ENCODE measurements around the gene ARHGAP24.
"Not testable (repeated sequence)": the region's sequence is repeated elsewhere in the genome, so short reads cannot be mapped to it uniquely, and the experiment has no call there.

ARHGAP24 gene

DNA sequence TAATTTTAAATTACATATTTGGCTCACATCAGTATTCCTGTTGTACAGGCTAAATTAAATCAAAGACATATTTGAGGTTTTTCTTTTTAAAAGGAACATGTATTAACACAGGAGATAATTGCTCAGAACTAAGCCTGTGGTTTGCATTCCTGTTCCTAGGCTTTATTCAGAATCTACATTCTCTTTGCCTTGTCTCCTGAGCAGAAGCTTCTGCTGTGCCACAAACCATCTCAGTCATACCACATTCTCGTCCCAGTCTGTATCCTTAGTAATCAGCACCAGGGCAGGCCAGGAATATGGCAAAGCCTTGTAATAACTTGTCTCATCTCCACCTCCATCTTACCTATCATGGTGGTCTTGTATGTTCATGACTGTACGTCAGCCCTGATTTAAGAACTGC is 162.8 kb downstream of the ARHGAP24 start:
- intact Hi-C loops (cut with DNase I), result no loop called here

DNA sequence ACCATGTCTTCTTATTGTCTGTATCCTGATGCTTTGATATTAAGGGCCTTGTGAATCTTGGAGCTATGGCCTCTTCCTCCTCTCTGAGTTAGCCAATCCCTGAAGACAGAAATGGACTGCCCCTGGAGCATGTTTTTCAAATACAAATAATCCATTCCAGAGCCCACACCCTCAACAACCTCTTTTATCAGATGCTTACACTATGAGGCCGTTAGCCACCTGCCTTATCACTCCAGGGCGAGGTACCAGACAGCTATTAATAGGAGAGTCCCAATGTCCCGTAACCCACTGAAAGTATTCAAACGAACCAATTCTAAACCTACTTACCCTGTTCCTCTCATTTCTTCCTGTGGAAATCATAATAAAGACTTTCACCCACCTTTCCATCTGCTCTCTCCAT is 165.0 kb downstream of the ARHGAP24 start:
- intact Hi-C loops (cut with DNase I), result no loop called here
- DNase-seq, result no peak

More for the DNA sequence above, 162.8 kb downstream of the ARHGAP24 start:
- DNase-seq, result no peak

DNA sequence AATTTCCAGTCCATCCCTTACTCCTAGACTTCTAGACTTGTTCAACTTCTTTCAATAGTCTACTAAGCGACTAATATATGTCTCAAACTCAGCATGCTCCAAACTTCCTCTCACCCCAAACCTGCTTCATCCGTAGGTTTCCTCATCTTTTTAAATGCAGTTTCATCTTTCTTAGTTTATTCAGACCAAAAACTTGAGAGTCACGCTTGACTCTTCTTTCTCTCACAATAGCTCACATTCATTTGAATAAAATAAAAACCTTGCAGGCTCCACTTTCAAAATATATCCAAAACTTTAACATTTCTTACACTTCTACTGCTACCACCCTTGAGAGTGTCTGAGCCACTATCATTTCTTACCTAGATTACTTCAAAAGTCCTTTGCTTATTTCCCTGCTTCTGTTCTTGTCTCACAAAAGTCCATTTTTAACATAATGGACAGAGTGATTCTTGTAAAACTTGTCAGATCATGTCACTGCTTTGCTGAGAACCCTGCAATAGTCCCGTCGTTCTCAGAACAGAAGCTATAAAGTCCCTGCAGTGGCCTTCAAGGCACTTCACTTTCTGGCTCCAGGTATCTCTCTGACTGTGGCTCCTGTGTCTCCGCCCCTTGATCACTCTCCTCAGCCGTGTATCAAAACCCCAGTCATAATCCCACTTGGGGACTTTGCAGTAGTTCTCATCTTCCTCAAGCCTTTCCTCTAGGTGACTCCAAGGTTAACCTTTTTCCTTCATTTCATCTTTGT is 167.6 kb downstream of the ARHGAP24 start:
- DNase-seq, result no peak
- intact Hi-C loops (cut with DNase I), result no loop called here

DNA sequence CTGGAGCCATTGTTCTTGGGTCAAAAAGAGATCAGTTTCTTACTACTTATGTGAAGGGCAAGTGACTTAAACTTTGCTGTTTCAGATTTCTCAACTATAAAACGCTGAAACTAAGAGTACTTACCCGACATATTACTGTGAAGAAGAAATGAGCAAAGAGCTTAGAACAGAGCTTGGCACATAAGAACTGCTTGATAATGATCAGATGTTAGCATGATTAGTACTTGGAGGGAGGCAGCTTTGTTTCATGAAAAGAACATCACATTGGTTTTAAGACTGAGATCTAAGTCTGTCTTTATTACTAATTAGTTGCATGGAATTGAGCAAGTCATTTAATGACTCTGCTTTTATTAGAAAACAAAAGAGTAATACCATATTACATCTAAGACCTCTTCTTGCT is 169.1 kb downstream of the ARHGAP24 start:
- DNase-seq, result no peak
- intact Hi-C loops (cut with DNase I), result no loop called here

DNA sequence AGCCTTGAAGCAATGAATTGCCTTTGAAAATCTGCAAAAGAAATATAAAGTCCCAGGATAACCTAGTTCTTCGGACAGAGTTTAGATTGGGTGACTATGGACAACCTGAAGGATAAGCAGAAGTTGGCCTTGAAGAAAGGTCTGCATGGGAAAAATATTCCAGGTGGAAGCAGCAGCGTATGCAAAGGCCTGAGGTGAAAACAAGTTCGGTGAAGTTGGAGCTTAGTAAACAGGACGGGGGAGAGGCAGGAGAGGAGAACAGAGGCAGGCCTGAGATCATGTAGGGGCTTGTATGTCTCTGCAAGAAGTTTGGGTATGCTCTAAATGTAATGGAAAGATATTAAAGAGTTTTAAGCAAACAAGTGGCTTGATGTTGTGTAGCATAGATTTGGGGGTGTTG is 176.0 kb downstream of the ARHGAP24 start:
- intact Hi-C loops (cut with DNase I), result no loop called here

DNA sequence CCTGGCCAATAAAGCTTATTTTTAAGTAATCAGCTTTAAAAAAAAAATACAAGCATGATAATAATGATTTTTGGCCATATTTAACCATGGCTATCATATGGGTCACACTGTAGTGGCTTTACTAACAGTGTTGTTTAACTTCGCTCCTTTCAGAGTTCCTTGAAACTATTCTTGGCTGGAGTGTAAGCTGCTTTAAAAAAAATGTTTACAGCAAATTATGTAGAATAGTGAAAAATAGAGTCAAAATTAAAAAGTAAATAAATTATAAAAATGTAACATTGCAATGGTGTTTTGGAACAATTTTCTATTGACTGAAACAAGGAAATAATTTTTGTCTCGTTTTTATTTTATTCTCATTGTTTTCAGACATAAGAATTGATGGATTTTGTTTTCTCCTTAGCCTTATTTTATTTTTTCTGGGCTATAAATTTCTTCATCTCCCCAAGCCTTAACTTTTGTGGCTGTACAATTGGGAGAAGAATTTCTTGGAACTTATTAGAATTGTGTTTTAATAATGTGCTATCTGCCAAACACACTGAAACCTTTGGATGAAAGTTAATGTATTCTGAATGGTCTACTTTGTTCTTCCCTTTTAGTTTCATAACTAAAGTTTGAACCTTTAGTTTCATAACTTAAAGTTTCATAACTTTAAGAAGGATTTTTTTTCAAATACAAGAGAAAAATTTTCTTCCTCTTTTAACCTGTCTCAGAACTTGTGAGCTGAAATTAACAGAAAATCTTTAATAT is 182.0 kb downstream of the ARHGAP24 start:
- DNase-seq, result no peak
- intact Hi-C loops (cut with DNase I), result no loop called here

More for the DNA sequence above, 176.0 kb downstream of the ARHGAP24 start:
- no peak for DNase-seq

DNA sequence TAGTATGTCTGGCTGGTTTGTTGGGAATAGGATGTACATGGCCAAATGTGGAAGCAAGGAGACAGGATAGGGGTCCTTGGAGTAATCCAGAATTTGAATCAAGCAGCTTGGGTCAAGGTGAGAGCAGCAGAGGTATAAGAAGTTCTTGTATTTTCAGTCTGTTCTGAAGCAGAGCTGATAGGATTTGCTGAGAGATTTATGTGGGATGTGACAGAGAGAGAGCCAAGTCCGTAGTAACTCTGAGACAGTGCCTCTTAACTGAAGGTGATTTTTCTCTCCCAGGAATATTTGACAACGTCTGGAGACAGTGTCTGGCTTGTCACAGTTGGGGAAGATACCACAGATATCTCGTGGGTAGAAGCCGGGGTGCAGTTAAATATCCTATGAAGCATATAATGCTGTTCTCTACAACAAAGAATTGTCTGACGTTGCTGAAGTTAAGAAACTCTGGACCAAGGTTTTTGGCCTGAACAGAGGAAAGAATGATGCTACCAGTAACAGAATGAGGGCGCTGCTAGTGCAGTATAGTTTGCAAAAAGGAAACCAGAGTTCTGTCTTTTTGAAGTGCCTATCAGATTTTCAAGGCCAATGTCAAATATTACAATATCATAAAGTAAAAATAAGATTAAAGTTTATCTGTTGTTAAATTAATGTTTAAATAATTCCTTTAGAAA is 184.0 kb downstream of the ARHGAP24 start:
- intact Hi-C loops (cut with DNase I), result no loop called here
- DNase-seq, result no peak

DNA sequence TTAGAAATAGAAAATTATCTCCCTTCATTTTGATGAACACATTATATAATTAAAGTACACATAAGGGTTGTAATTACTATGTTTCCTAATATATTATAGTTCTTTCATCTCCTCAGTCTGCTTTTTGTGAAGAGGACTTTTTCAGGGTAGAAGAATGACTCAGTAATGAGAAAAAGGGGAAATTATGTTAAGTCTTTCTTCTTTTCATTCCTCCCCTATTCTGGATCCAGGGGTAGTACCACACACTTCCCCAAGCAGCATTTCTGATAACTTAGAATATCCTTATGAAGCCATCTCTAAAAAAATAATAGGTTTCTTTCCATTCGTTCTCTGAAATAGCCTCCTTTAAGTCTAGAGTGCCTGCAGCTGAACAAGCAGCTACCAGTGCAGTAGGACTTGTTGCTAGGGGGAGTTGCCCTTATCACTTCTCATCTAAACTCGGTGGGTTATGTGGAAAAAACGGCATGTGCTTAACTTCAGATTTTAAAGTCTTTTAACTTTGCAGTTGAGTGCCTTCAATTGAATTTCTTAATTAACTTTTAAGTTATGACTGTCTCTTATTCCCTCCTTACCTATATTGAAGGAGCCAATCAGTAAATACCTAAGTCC is 184.8 kb downstream of the ARHGAP24 start:
- DNase-seq, result no peak
- intact Hi-C loops (cut with DNase I), result no loop called here

DNA sequence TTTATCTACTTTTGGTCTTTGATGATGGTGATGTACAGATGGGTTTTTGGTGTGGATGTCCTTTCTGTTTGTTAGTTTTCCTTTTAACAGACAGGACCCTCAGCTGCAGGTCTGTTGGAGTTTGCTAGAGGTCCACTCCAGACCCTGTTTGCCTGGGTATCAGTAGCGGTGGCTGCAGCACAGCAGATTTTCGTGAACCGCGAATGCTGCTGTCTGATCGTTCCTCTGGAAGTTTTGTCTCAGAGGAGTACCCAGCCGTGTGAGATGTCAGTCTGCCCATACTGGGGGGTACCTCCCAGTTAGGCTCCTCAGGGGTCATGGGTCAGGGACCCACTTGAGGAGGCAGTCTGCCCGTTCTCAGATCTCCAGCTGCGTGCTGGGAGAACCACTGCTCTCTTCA is 191.7 kb downstream of the ARHGAP24 start:
- DNase-seq; intact Hi-C loops (cut with DNase I): not testable (repeated sequence)

DNA sequence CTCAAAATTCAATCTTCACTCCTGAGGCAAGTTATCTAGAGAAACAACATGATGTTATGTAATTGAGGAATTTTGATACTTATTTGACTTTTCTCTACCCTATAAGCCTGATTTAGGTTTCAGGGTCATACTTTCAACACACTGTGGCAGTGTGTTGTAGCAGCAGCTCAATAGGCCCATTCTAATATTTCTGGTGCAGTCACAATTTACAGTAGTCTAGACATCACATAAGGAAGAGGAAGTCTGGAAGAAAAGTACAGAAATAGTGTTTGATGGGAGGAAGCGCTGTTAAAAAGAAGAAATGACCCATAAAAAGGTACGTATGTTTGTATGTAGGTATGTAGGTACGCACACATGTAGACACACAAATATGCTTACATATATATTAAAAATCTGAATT is 194.3 kb downstream of the ARHGAP24 start:
- no peak for DNase-seq
- intact Hi-C loops (cut with DNase I), result no loop called here

DNA sequence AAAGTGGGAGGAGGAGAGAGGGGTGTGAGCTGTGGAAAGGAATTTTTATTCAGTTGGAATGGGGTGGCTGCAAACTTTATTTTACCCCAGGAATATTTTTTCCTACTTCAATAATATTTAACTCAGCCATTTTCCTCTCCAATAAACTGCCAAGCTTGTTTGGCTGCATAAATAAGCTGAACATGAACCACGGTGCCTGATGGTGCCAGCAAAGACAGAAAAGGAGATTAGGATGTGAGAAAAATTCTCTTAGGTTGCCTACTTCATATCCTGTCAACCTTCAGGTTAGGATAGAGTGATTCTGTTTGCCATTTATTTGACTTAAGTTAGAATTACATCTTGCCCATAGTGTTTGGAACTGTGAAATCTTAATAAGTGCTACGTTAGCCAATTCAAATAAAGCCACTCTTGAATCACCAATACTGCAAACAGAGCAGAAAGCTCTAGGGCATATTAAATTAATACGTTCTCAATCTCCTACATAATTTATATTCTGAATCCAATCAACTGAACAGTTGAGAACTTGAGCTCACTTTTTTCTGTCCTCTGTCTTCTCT is 195.1 kb downstream of the ARHGAP24 start:
- intact Hi-C loops (cut with DNase I), result no loop called here
- DNase-seq, result no peak

DNA sequence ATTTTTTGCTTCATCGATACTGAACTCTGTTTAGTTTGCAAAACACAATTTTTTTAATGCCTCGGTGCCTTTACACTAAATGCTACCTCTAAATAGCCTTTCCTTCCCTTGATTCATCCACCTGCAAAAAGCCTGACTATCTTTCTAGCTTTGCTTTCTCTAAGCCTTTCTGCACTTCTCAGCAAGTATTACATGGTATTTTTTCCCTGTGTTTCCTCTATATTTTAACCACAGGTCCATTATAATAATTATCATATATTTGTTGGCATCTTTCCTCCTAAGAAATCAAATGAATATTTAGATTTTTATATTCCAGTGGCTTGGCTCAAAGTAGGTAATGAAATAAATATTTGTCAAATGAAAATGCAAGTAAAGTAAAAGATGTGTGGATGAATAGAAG is 196.2 kb downstream of the ARHGAP24 start:
- intact Hi-C loops (cut with DNase I), result no loop called here
- DNase-seq, result no peak

DNA sequence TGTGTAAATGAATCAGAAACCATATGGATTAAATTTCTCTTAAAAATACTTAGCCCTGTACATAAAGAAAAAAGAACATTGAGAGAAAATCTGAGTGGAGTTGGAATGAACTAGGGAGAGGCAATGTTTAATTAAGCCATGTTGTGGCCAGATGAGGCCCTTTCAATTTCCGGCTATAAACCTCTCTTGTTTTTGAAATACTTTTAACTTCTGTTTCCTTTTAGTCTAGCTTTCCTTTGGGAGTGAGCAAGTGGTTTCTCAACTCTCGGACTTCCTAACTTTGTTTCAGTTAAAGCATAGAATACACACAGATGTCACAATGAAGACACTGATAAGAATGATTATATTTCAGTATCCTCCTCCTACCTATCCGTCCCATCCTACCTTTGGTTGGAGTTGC is 197.2 kb downstream of the ARHGAP24 start:
- DNase-seq, result no peak
- intact Hi-C loops (cut with DNase I), result no loop called here

DNA sequence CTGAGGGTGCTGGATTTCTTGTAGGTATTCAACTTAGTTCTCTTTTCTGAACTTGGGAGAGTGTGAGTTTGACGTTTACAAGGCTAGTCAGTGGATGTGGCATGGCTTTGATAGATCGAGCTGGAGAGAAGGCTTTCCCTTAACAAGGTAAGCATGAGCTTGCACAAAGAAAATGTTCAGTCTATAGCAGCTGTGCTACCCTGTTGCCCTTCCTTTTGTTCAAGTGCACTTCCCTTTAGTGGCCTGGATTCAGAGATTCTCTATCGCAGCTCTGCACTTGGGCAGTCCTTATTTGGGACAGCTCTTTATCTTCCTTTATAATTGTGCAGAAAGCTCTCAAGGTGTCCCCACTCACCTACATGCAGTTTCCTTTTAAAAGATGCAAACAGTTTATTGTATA is 198.0 kb downstream of the ARHGAP24 start:
- intact Hi-C loops (cut with DNase I), result no loop called here
- DNase-seq, result no peak

DNA sequence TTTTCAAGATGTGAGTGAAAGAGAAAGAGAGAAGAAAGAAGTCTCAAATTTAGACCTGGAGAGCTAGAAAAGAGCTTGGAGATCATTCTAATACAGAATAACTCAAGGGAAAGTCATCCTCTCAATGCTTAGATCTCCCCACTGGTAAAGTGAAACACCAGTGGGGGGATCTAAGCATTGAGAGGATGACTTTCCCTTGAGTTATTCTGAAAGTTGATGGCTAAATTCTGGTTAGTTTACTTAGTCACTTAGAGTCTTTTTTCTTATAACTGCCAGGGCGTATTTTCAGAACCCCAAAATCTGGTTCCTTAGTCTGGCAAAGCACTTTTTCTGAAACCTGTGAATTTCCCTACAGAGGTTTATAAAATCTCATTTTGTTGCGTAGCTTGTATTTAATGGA is 198.6 kb downstream of the ARHGAP24 start:
- no peak for DNase-seq
- intact Hi-C loops (cut with DNase I), result no loop called here

DNA sequence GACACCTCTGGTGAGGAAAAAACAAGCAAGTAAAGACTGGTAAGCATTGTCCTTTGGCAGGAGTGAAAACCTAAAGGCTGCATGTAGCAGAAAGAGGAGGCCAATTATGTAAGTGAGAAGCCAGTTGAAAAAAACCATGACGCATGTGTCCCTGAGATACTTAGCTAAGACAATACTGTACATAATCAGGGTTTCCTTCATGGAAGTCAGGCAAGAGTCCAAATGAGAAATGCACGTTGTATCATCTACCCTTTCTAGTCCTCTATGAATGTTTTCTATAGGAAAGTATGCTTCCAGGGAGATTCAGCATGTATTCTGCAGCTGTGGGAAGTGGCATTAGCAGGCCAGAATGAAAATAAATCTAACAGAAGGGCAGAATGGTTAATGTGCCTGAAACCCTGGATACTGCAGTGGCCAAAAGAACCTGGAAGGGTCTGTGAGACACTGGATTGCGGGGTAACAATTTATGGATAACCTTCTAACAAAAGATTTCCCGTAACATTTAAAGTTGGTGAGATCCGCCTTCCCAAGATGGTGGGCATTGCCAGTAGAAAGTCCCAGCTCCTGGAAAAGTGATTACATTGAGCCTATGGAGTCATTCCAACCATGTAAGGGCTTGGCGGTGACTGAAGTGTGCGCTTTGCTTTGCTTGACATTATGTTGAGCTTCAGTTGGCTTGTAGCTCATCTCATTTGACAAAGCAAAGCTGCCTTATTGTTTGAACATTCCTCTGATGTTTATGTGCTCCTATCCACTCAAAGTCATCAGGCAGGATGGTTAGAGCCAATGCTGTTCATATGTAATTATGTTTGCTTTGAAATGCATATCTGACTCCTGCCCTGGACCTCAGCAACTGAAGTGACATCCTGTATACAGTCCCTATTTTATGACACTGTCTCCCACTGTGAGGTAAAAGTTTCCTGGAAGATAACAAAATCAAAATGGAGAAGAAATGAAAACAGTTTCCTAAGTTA is 200.4 kb downstream of the ARHGAP24 start:
- no peak for DNase-seq
- intact Hi-C loops (cut with DNase I), result no loop called here

DNA sequence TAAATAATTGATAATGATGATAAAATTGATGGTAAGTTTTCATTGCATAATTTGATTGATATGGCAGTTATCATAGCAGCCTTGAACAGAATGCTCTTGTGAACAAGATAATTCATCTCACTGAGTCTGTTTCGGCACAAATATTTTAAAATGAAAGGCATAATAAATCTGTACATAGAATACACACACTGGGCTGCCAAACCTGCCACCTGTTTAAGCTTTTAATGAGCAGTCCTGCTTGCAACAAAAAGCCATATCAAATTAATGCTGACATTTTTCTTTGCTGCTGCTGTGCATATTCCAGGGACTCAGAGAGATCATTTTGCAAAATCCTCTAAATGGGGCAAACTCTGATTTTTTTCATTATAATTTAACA is 201.1 kb downstream of the ARHGAP24 start:
- DNase-seq, result no peak
- intact Hi-C loops (cut with DNase I), result no loop called here

DNA sequence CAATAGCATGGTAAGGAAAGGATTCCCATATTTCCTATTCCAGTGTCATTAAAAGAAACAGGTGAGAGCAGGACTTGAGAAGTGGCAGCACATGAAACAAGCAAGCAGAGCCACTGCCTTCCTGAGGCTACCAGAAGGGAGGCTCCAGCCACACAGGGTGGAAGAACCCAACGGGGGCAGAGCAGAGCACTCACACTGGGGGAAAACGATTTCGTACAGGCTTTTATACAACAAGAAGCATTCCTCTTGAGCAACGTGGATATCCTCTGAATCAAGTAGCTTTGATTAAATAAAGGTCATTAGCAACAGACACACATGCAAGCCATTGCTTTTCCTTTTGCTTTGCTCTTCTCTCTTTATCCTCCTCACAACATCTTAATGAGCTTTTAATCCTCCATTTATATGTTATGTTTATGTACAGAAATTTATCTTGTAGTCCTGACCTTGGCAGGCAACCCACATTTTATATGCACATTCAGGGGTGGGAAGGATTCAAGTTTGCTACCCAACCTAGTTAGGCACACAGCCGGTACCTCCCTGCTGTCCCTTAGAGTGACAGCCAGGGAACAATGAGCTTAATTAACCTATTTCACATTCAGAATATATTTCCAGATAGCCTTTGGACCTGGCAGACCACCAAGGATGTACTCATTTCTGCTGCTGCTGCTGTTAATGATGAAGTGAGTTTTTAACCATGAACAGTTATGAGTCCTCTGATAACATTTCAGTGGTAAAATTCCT is 202.1 kb downstream of the ARHGAP24 start:
- intact Hi-C loops (cut with DNase I), result no loop called here
- DNase-seq, result no peak

DNA sequence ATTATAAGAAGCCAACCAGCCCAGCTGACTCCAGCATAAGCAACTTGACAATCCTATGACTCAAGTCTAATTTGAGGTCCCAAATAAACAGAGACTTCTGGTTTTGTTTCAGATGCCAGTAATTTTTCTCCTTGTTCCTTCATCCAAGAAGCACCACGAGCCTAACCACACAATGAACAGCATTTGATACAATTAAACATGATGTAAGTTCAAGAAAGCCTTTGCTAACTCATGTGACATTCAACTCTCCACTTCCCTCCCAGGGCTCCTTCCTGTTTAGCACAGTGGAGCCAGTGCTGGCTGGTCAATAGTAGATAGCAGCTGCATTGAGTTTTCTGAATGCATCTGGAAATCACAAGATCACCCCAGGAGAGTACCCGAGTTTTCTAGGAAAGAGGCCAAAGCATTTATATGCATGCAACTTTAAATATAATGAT is 206.3 kb downstream of the ARHGAP24 start:
- intact Hi-C loops (cut with DNase I), result no loop called here
- DNase-seq, result no peak
